ENCODE measurements around the gene DHFR. TPM values are rescaled to one million over a fixed set of nuclear protein-coding genes. Genes with fewer than 3 reads are reported as not detected.

DHFR gene
- polyA plus RNA-seq (2013), result 24.3 TPM

GRCh38 chr5:80654391-80655230 lies at the start of gene DHFR, which contains the start of gene MSH3:
Gene DHFR, minus strand, starts transcription at chr5:80654983. Its CDS starts 494 bp downstream, at chr5:80654489.
Gene MSH3, plus strand, starts transcription at chr5:80654652. Its CDS starts 76 bp downstream, at chr5:80654728.
- Histone ChIP-seq H3K4me1 (ENCODE audit: control extremely low read depth in 1 of 4, control insufficient read depth in 4 of 4, insufficient read depth in 4 of 4, low read length in 3 of 4) (peaks cover 14 to 27% (median 20%) of the 10 kb centered on the region in 4 experiments), H3K27me3 (replicated peaks in 2 of 5; ENCODE audit: control insufficient read depth in 4 of 5, insufficient read depth in 5 of 5, low read length in 4 of 5) (no peaks in the 10 kb centered on the region), H3K36me3 (ENCODE audit: control insufficient read depth in 4 of 4, insufficient read depth in 4 of 4, low read length in 3 of 4) (peaks cover 7 to 35% (median 15%) of the 10 kb centered on the region in 4 experiments), H3K4me3 (ENCODE audit: control insufficient read depth in 1 of 7, extremely low read depth in 1 of 7, insufficient read depth in 4 of 7, low read depth in 2 of 7, low read length in 6 of 7) (peak within 1 kb of the TSS; percentile 83 to 93 (median 91)), H3K27ac (ENCODE audit: insufficient read depth in 1 of 2, low read depth in 1 of 2, low read length in 2 of 2, poor library complexity in 1 of 2, severe bottlenecking in 2 of 2) (peak within 1 kb of the TSS; percentile 33 to 75), H3K9me3 (ENCODE audit: control extremely low read depth in 1 of 5, control insufficient read depth in 4 of 5, insufficient read depth in 2 of 5, low read depth in 1 of 5, low read length in 4 of 5) (peaks cover 0 to under 1% (median 0%) of the 10 kb centered on the region in 5 experiments)
- peak; percentile 92 to 95 (median 94) for DNase-seq
- ChIA-PET POLR2A (no interaction called here), CTCF (interaction anchor here (1.2 kb wide), 1 partner anchor 20 kb away, joined by 3 read pairs; no protein-coding TSS in a partner anchor)
- 0% methylated on average over 59 of the region's 74 CpGs for WGBS (ENCODE audit: insufficient coverage)

GRCh38 chr5:80704221-80704620 lies 49.4 kb upstream of the DHFR start:
- Histone ChIP-seq H3K4me1 (ENCODE audit: control extremely low read depth in 1 of 4, control insufficient read depth in 4 of 4, insufficient read depth in 4 of 4, low read length in 3 of 4) (no peaks in the 10 kb centered on the region), H3K36me3 (ENCODE audit: control insufficient read depth in 4 of 4, insufficient read depth in 4 of 4, low read length in 3 of 4) (peaks cover 2 to 16% (median 9%) of the 10 kb centered on the region in 4 experiments), H3K27me3 (replicated peaks in 2 of 5; ENCODE audit: control insufficient read depth in 4 of 5, insufficient read depth in 5 of 5, low read length in 4 of 5) (no peaks in the 10 kb centered on the region), H3K27ac (ENCODE audit: insufficient read depth in 1 of 2, low read depth in 1 of 2, low read length in 2 of 2, poor library complexity in 1 of 2, severe bottlenecking in 2 of 2) (no peak overlapping the region), H3K4me3 (ENCODE audit: control insufficient read depth in 1 of 7, extremely low read depth in 1 of 7, insufficient read depth in 4 of 7, low read depth in 2 of 7, low read length in 6 of 7) (no peak overlapping the region), H3K9me3 (ENCODE audit: control extremely low read depth in 1 of 5, control insufficient read depth in 4 of 5, insufficient read depth in 2 of 5, low read depth in 1 of 5, low read length in 4 of 5) (no peaks in the 10 kb centered on the region)
- no peak for DNase-seq
- WGBS (ENCODE audit: insufficient coverage), result no CpG with 5 or more reads among the region's 1 CpG
- ChIA-PET CTCF (no interaction called here), POLR2A (no interaction called here)

DNA sequence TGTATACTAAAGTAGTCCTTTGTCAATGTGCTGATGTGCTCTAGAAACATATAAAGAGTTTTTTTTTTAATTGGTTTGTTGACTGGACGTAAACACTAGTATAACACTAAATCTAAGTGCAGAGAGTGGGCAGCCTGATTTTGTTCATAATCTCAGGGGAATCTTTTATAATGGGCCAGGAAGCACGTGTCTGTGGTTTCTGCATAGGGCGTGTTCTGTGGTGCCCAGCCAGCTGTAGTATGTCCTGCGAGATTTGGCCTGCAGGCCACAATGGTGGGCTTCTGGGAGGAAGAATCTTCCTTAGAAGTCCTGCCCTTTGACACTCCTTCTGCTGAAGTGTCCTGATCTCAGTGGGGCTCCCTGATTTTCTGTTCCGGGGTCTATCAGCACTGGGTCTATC lies 49.0 kb upstream of the DHFR start:
- Histone ChIP-seq H3K4me3 (ENCODE audit: control insufficient read depth in 1 of 7, extremely low read depth in 1 of 7, insufficient read depth in 4 of 7, low read depth in 2 of 7, low read length in 6 of 7) (no peak overlapping the region), H3K36me3 (ENCODE audit: control insufficient read depth in 4 of 4, insufficient read depth in 4 of 4, low read length in 3 of 4) (peaks cover 2 to 13% (median 9%) of the 10 kb centered on the region in 4 experiments), H3K27me3 (replicated peaks in 2 of 5; ENCODE audit: control insufficient read depth in 4 of 5, insufficient read depth in 5 of 5, low read length in 4 of 5) (no peaks in the 10 kb centered on the region), H3K9me3 (ENCODE audit: control extremely low read depth in 1 of 5, control insufficient read depth in 4 of 5, insufficient read depth in 2 of 5, low read depth in 1 of 5, low read length in 4 of 5) (no peaks in the 10 kb centered on the region), H3K27ac (ENCODE audit: insufficient read depth in 1 of 2, low read depth in 1 of 2, low read length in 2 of 2, poor library complexity in 1 of 2, severe bottlenecking in 2 of 2) (no peak overlapping the region), H3K4me1 (ENCODE audit: control extremely low read depth in 1 of 4, control insufficient read depth in 4 of 4, insufficient read depth in 4 of 4, low read length in 3 of 4) (no peaks in the 10 kb centered on the region)
- 18% methylated on average over 3 of the region's 5 CpGs for WGBS (ENCODE audit: insufficient coverage)
- CTCF ChIA-PET, result no interaction called here
- POLR2A ChIA-PET, result no interaction called here
- DNase-seq, result peak in 1 of 3 donors; percentile 18

- H3K36me3 ChIP-seq (ENCODE audit: control insufficient read depth in 4 of 4, insufficient read depth in 4 of 4, low read length in 3 of 4), result peaks cover 2 to 12% (median 9%) of the 10 kb centered on the region in 4 experiments
- H3K4me1 ChIP-seq (ENCODE audit: control extremely low read depth in 1 of 4, control insufficient read depth in 4 of 4, insufficient read depth in 4 of 4, low read length in 3 of 4), result no peaks in the 10 kb centered on the region
- no peak for DNase-seq
- ChIA-PET CTCF (interaction anchor here (0.8 kb wide), 1 partner anchor 8 kb away, joined by 5 read pairs; no protein-coding TSS in a partner anchor), POLR2A (no interaction called here)
- H3K27ac ChIP-seq (ENCODE audit: insufficient read depth in 1 of 2, low read depth in 1 of 2, low read length in 2 of 2, poor library complexity in 1 of 2, severe bottlenecking in 2 of 2), result no peak overlapping the region
- H3K4me3 ChIP-seq (ENCODE audit: control insufficient read depth in 1 of 7, extremely low read depth in 1 of 7, insufficient read depth in 4 of 7, low read depth in 2 of 7, low read length in 6 of 7), result no peak overlapping the region
- H3K9me3 ChIP-seq (ENCODE audit: control extremely low read depth in 1 of 5, control insufficient read depth in 4 of 5, insufficient read depth in 2 of 5, low read depth in 1 of 5, low read length in 4 of 5), result no peaks in the 10 kb centered on the region
- H3K27me3 ChIP-seq (replicated peaks in 2 of 5; ENCODE audit: control insufficient read depth in 4 of 5, insufficient read depth in 5 of 5, low read length in 4 of 5), result no peaks in the 10 kb centered on the region
Measured at GRCh38 chr5:80703291-80703690, 48.5 kb upstream of the DHFR start.

DNA sequence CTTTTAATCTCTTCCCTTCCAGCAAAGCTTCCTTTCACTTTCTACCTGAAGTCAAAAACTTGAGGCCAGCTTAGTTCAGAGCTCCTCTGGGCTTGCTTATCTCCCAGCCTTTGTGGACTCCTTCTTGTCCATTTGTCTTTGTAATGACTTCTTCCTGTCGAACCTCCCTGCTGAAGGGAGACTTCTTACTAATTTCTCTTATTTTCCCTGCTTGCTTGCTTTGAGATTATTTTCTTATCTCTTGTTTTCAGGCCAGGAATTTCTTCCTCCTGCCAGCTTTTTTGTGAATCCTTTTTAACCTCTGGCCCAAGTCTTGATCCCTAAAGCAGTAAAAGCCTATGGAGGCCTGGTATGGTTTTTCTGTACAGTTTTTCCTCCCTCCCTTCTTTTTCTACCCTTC lies 46.8 kb upstream of the DHFR start:
- POLR2A ChIA-PET, result no interaction called here
- CTCF ChIA-PET, result interaction anchor here (1.8 kb wide), 1 partner anchor 20 kb away, joined by 4 read pairs; no protein-coding TSS in a partner anchor
- no peak for DNase-seq
- no peak overlapping the region for H3K4me3 ChIP-seq (ENCODE audit: control insufficient read depth in 1 of 7, extremely low read depth in 1 of 7, insufficient read depth in 4 of 7, low read depth in 2 of 7, low read length in 6 of 7)
- no peaks in the 10 kb centered on the region for H3K27me3 ChIP-seq (replicated peaks in 2 of 5; ENCODE audit: control insufficient read depth in 4 of 5, insufficient read depth in 5 of 5, low read length in 4 of 5)
- H3K36me3 ChIP-seq (ENCODE audit: control insufficient read depth in 4 of 4, insufficient read depth in 4 of 4, low read length in 3 of 4), result peaks cover 2 to 15% (median 6%) of the 10 kb centered on the region in 4 experiments
- no peaks in the 10 kb centered on the region for H3K9me3 ChIP-seq (ENCODE audit: control extremely low read depth in 1 of 5, control insufficient read depth in 4 of 5, insufficient read depth in 2 of 5, low read depth in 1 of 5, low read length in 4 of 5)
- WGBS (ENCODE audit: insufficient coverage), result 33% methylated on average over 1 of the region's 1 CpG
- no peaks in the 10 kb centered on the region for H3K4me1 ChIP-seq (ENCODE audit: control extremely low read depth in 1 of 4, control insufficient read depth in 4 of 4, insufficient read depth in 4 of 4, low read length in 3 of 4)
- H3K27ac ChIP-seq (ENCODE audit: insufficient read depth in 1 of 2, low read depth in 1 of 2, low read length in 2 of 2, poor library complexity in 1 of 2, severe bottlenecking in 2 of 2), result no peak overlapping the region

DNA sequence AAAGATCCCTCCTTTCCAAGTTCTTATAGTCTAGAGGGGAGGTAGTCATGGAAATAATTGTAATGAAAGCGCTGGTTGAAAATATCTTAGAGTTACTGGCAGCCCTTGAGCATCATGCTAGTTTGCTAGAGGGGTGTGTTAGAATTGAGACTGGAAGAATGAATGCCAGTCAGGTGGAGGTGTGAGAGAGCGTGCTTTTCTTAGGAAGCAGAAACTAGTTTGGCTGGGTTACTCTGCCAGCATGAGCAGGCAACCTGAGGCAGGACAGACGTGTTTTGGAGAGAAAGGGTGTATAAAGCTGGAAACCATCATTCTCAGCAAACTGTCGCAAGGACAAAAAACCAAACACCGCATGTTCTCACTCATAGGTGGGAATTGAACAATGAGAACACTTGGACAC lies 43.6 kb upstream of the DHFR start:
- ChIA-PET CTCF (no interaction called here), POLR2A (no interaction called here)
- H3K36me3 ChIP-seq (ENCODE audit: control insufficient read depth in 4 of 4, insufficient read depth in 4 of 4, low read length in 3 of 4), result peaks cover 0 to 13% (median 6%) of the 10 kb centered on the region in 4 experiments
- H3K27me3 ChIP-seq (replicated peaks in 2 of 5; ENCODE audit: control insufficient read depth in 4 of 5, insufficient read depth in 5 of 5, low read length in 4 of 5), result no peaks in the 10 kb centered on the region
- H3K4me1 ChIP-seq (ENCODE audit: control extremely low read depth in 1 of 4, control insufficient read depth in 4 of 4, insufficient read depth in 4 of 4, low read length in 3 of 4), result no peaks in the 10 kb centered on the region
- H3K27ac ChIP-seq (ENCODE audit: insufficient read depth in 1 of 2, low read depth in 1 of 2, low read length in 2 of 2, poor library complexity in 1 of 2, severe bottlenecking in 2 of 2), result no peak overlapping the region
- DNase-seq, result no peak
- 93% methylated on average over 3 of the region's 5 CpGs for WGBS (ENCODE audit: insufficient coverage)
- H3K4me3 ChIP-seq (ENCODE audit: control insufficient read depth in 1 of 7, extremely low read depth in 1 of 7, insufficient read depth in 4 of 7, low read depth in 2 of 7, low read length in 6 of 7), result no peak overlapping the region
- no peaks in the 10 kb centered on the region for H3K9me3 ChIP-seq (ENCODE audit: control extremely low read depth in 1 of 5, control insufficient read depth in 4 of 5, insufficient read depth in 2 of 5, low read depth in 1 of 5, low read length in 4 of 5)

DNA sequence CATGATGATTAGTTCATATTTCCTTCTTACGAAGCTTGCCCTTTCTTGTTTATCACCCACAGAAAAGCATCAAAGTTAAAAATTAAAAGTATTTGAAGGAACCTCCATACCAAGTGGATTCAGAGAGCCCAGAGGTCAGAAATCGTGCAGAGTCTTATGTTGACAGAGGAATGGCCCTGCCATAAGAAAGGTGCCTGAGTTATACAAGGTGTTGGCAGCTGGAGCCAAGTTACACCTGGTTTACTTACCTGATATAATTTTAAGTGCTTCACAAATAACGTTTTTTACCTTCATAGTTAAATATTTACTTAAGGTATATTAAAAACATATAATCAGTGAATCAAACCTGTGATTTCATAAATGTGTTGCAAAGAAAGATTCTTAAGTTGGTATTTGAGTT lies 42.3 kb upstream of the DHFR start:
- DNase-seq, result no peak
- peaks cover 0 to 10% (median 4%) of the 10 kb centered on the region in 4 experiments for H3K36me3 ChIP-seq (ENCODE audit: control insufficient read depth in 4 of 4, insufficient read depth in 4 of 4, low read length in 3 of 4)
- ChIA-PET POLR2A (no interaction called here), CTCF (interaction anchor here (0.6 to 1.0 kb wide), 3 partner anchors 280 to 459 kb away, joined by 3 read pairs; no protein-coding TSS in a partner anchor)
- no peak overlapping the region for H3K4me3 ChIP-seq (ENCODE audit: control insufficient read depth in 1 of 7, extremely low read depth in 1 of 7, insufficient read depth in 4 of 7, low read depth in 2 of 7, low read length in 6 of 7)
- no peaks in the 10 kb centered on the region for H3K9me3 ChIP-seq (ENCODE audit: control extremely low read depth in 1 of 5, control insufficient read depth in 4 of 5, insufficient read depth in 2 of 5, low read depth in 1 of 5, low read length in 4 of 5)
- WGBS (ENCODE audit: insufficient coverage), result 86% methylated on average over 1 of the region's 3 CpGs
- no peaks in the 10 kb centered on the region for H3K4me1 ChIP-seq (ENCODE audit: control extremely low read depth in 1 of 4, control insufficient read depth in 4 of 4, insufficient read depth in 4 of 4, low read length in 3 of 4)
- no peaks in the 10 kb centered on the region for H3K27me3 ChIP-seq (replicated peaks in 2 of 5; ENCODE audit: control insufficient read depth in 4 of 5, insufficient read depth in 5 of 5, low read length in 4 of 5)
- H3K27ac ChIP-seq (ENCODE audit: insufficient read depth in 1 of 2, low read depth in 1 of 2, low read length in 2 of 2, poor library complexity in 1 of 2, severe bottlenecking in 2 of 2), result no peak overlapping the region
